GM23338 (cell line): ENCODE data around the gene FARS2.

Source experiments
- CREB1 ChIP-seq: fragments of 250-450 bp; sonication (Bioruptor Pico); IDR thresholded peaks from 2 replicates; pipeline ENCODE4 v1.5.0; 2020; ENCODE audit warnings: low read depth, mild to moderate bottlenecking, moderate library complexity
- CTCF ChIP-seq, 2 experiments: fragments of 200-600 bp in 1 of 2; sonication (generic) in 1 of 2; conservative IDR thresholded peaks; 2 replicates each; pipeline versions ENCODE4 v1.5.1 to v1.6.1; 2016 to 2017; ENCODE audit warnings: antibody characterized with exemption in 2 of 2, low read depth in 2 of 2, mild to moderate bottlenecking in 2 of 2, moderate library complexity in 1 of 2
- EZH2 ChIP-seq: fragments of 200-600 bp; sonication (generic); IDR thresholded peaks from one replicate; pipeline ENCODE4 v1.8.0; 2017; ENCODE audit warnings: antibody characterized with exemption, mild to moderate bottlenecking, low read depth; ENCODE audit not compliant: unreplicated experiment
- EZH2phosphoT487 ChIP-seq: fragments of 200-600 bp; sonication (generic); IDR thresholded peaks from one replicate; pipeline ENCODE4 v1.8.1; 2018; ENCODE audit warnings: antibody characterized with exemption; ENCODE audit not compliant: unreplicated experiment
- POLR2AphosphoS5 ChIP-seq: IDR thresholded peaks from 2 replicates; pipeline ENCODE4 v1.6.1; 2016; ENCODE audit warnings: antibody characterized with exemption, low read depth
- REST ChIP-seq: IDR thresholded peaks from one replicate; pipeline ENCODE4 v1.6.1; 2018; ENCODE audit warnings: antibody characterized with exemption; ENCODE audit not compliant: unreplicated experiment

DNA sequence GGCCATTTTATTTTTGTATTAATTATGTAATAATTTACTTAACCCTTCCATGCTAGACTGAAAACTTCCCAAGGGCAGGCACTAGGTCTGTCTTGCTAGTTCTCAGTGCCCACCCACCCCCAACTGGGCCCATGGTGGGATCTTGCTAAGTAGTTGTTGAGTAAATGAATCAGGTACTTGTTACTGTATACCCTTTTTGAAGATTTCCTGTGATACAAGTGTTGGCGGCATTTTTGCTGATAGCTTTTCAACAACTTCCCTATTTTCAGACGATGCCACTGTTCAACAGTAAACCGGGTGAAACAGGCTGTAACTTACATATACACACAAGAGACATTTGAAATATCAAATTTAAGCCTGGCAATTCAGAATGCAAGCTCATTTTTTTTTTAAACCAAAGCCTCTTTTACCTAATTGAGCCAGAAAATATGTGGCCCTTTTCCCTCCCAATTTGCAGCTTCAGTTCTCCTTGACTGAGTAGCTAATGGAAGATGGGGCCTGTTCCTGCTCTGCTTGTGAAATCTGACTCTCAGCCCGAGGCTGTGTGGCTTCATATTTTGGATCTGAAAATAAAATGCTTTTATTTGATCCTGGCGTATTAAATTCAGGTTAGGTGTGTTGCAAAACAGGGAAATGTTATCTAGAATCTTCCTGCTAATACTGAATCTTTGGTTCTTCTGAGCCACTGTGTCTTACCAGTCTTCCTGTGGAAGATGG lies 457.1 kb downstream of the FARS2 start:
- no peak for TF ChIP-seq CTCF (conservative IDR thresholded peaks at IDR 0.05; ENCODE audit: low read depth in 2 of 2)
- TF ChIP-seq CREB1 (CRISPR knock-in tag) = no peak
- TF ChIP-seq POLR2AphosphoS5 = no peak
- no peak for TF ChIP-seq EZH2phosphoT487
- no peak for TF ChIP-seq EZH2
- TF ChIP-seq REST = no peak
